Effector CD4-positive, alpha-beta T cell (primary cell): ENCODE results near the gene PEAK1.

Source experiments
- DNase-seq: peaks from one replicate; pipeline ENCODE4 v3.0.0-alpha.2; 2020

PEAK1 gene

DNA sequence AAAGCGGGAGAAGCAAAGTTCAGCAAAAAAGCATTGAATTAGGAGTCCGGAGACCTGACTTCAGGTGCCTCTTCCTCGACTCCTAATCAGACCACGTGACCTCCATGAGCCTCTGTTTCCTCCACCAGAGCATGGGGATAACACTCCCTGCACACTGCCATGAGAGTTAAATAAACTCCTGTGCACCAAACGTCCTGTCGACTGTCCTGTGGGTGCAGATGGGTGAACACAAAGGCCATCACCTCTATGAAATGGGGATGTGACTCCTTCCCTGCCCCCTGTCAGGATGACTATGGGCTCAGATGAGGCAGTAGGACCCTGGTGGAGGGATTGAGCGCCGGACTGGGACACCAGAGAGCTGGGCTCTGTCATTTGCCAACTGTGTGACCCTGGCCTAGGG lies 335.5 kb downstream of the PEAK1 start:
- DNase-seq, result no peak

DNA sequence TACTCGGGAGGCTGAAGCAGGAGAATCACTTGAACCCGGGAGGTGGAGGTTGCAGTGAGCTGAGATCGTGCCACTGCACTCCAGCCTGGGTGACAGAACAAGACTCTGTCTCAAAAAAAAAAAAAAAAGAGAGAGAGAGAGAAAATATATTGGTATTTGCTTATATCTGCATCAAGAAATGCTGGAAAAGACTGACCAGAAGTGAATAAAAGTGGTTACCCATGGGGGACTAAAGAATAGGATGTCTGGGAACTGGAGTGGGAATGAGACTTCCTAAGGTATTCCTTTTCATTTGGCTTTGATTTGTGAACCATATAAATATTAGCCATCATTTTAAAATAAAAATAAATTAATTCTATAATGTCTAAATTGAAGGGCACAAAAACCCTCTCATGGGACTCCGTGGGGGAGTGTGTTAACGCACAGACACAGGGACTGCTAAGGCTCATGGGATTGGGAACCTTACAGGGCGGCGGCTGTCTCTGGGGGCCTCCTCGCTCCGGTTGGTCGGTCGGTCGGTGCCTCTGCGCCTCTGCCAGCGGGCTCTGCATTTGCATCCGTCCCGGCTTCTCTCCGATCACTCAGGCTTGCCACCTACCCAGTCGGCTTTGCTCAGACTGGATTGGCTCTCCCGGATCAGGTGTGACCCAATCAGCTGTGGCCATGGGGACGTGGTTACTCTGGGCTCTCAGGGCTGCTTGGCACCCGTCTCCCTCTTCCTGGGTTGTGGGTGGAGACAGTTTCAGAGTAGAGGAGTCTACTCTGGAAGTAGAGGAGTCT lies 336.3 kb downstream of the PEAK1 start:
- peak; percentile 28 for DNase-seq

DNA sequence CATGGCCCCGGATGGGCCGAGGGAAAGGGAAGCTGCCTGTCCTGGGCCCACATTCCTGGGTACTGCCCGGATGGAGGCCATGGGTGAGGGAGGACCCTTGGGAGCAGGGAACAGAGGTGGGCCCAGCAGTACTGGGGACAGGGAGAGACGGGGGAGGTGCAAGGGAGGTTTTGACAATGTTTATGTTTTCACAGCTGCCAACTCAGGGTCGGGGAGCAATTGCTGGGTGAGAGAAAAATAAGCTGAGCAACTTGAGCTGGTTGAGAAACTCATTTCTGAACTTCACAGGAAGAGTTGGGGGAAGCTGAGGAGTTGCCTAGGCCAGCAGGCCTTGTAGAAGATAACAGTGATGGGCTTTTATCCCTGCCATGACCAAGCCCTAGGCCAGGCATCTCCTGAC lies 337.9 kb downstream of the PEAK1 start:
- no peak for DNase-seq

- no peak for DNase-seq
Measured at GRCh38 chr15:77076323-77076915, 343.5 kb downstream of the PEAK1 start.

- no peak for DNase-seq
Measured at GRCh38 chr15:77075528-77075927, 344.4 kb downstream of the PEAK1 start.

DNA sequence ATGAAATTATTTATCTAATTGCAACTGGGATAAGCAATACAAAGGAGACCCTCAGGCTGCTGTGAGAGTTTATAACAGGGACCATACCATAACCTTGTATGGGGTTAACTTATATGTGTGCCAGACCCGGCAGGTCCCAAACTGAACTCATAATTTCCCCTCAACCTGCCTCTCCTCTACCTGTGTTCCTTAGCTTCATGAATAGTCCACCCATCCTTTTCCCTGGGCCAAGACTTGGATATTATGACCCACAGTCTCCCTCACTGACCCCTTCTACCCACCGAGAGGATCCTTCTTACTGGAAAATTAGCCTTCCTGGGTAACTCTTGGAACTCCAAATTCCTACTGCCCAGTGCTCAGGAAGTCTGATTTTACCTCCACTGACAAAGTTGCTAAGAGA lies 345.6 kb downstream of the PEAK1 start:
- DNase-seq, result no peak

- no peak for DNase-seq
Measured at GRCh38 chr15:77071305-77072223, 348.3 kb downstream of the PEAK1 start.

DNA sequence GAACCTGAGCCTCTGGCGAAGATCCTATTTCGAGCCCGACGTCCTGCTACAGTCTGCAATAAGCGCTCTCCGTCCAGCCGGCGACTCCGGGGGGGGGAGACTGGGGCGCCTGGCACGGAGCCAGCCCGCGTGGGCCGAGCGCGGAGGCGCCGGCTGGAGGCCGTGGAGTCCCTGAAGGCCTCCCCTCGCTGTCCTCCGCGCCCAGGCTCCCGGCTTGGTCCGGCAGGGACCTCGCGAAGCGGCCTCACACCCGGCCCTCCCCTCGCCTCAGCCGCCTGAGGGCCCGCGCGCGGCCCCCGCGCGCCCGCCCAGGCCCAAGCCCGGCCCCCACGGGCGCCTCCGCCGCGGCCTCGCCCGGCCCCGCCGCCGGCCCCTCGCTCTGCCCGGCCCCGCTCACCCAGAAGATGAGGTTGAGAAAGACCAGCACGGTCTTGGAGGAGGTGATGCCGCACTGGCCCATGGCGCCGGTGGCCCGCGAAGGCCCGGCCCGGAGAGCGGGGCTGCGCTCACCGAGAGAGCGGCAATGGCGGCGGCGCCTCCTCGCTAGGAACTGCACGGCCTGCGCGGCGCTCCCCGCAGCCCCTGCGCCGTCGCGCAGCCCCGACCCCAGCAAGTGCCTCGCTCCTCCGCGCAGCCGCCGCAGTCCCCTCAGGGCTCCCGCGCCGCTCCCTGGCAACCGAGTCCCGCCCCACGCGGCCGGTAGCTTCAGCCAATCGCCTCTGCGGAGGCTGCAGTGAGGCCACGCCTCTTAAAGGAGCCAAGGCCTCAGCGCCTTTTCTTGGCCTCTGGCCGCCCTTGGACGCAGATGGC lies 349.2 kb downstream of the PEAK1 start, which contains the start of gene TSPAN3:
Gene TSPAN3, minus strand, starts transcription at position 615 of the 810 bp plus-strand sequence. Its CDS starts 155 bp downstream, at position 460.
- peak; percentile 89 for DNase-seq

GRCh38 chr15:77070180-77070494 lies 349.8 kb downstream of the PEAK1 start:
- DNase-seq, result no peak

DNA sequence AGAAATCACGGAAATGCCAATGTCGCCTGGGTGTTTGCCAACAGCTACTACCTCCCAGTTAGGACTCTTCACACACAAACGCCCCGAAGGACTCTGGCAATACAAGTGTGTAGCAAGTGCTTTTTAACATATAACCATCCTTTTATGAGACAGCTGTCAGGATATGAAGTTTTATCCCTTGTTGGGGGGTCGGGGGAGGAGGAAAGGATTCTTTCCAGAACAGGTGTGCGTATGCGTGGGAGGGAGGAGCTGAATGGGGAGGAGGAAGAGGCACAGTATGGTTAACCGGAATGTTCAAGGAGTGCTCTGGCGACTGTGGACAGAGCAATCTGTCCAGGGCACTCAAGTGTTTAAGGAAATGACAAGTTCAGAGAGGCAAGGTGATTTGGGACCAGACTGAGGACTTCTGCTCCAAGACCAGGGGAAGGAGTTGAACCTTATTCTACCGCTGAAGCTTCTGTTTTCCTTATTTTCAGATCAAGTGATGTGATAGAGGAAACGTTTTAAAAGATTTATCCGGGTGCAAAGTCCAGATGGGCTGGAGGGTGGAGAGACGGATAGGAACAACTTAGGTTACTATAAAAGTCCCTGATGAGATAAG lies 350.3 kb downstream of the PEAK1 start:
- DNase-seq, result no peak

GRCh38 chr15:77068633-77069032 lies 351.3 kb downstream of the PEAK1 start:
- DNase-seq, result no peak

- DNase-seq, result no peak
Measured at GRCh38 chr15:77067691-77068367, 352.1 kb downstream of the PEAK1 start.

- DNase-seq, result no peak
Measured at GRCh38 chr15:77066971-77067690, 352.8 kb downstream of the PEAK1 start.

- no peak for DNase-seq
Measured at GRCh38 chr15:77064539-77065308, 355.2 kb downstream of the PEAK1 start.

DNA sequence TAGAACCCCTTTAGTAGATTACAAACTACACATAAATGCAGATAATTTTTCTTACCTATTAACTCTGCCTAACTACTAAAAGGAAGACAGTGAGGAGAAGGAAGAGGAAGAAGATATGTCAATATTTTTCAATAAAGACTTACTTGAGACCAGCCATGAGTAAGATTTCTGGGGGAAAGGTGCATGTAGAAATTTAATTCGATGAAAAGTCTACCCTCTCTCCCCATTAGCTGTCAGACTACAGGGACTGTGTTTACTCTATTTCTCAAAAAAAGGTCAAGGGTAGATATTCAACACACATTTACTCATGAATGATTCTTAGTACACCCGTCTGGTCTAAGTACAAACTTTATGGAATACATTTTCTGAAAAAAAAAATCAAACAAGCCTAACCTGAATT lies 355.8 kb downstream of the PEAK1 start:
- DNase-seq, result no peak

DNA sequence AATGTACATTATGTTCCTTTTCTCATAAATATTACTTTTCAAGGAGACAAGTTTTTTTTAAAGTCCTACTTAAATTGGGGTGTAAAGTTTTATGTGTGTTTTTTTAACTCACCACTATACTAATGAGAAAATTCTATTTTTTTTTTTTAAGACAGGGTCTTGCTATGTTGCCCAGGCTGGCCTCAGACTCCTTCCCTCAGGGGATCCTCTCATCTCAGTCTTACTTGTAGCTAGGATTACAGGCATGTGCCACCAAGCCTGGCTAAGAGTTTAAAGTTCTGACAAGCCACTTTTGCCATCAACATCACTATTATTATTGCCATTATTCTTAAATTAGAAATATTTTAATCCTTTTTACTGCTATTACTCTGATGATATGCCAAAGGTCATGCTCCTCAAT lies 356.7 kb downstream of the PEAK1 start:
- no peak for DNase-seq

GRCh38 chr15:77060546-77060945 lies 359.4 kb downstream of the PEAK1 start:
- no peak for DNase-seq

DNA sequence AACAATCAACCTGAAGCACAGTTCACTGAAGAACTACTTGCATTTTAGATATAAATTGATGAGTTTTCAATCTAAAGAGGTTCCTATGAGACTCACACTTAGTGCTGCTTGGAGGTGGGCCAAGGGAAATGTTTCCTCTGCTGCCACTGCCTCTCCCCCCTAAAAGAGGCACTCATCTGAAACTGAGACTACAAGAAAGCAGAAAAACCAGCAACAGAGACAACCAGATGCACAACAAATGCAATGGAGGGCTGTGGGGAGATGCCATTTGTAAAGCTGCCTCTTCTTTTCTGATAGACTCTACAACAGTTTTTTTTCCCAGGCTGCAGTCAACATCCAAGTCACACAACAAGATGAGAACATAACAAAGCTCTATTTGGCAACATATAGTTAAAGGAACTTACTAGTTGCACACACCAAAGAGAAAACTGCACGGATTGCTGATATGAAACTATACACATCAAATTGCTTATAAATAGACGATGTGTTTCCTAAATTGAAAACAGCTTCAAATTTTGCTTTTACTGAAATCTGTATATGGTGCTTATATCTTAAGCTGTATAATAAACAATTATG lies 360.0 kb downstream of the PEAK1 start:
- DNase-seq, result no peak

GRCh38 chr15:77058468-77058867 lies 361.4 kb downstream of the PEAK1 start:
- no peak for DNase-seq

DNA sequence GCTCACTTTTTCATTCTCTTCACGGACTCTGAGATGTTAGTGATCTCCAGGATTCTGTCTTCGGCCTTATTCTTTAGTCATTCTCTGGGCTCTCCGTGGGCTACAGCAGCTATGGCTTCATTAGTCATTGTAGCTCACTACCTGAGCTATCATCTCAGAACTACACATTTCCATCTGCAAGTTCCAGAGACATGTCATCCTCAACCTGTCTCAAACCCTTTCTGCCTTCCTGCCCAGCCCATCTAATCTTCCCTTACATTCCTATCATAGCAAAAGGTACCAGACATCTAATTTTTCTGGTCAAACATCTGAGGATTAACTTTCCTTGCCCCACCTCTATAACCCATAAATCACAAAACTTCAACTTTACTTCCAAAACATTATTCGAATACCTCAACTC lies 362.2 kb downstream of the PEAK1 start:
- DNase-seq, result no peak
